Breast epithelium (tissue), 4 donors: ENCODE results near the gene NAALADL2. TPM values are rescaled to one million over a fixed set of nuclear protein-coding genes. Genes with fewer than 3 reads are reported as not detected.

Experiments
- DNase-seq, 2 donors: peaks; one replicate each; pipeline ENCODE4 v3.0.0-alpha.2; 2019; ENCODE audit warnings: low spot score in 2 of 2
- H3K27ac ChIP-seq, 2 donors: fragments of 200-600 bp; sonication (generic) in 1 of 2; one replicate each; pipeline ENCODE4 v1.5.1; 2016 to 2019; ENCODE audit warnings: mild to moderate bottlenecking in 1 of 2
- H3K27me3 ChIP-seq, 2 donors: fragments of 200-600 bp; sonication (generic) in 1 of 2; one replicate each; pipeline versions ENCODE4 v1.5.1 to v1.6.0; 2017 to 2019; ENCODE audit warnings: control low read depth in 1 of 2, mild to moderate bottlenecking in 1 of 2
- H3K36me3 ChIP-seq: fragments of 200-600 bp; one replicate; pipeline ENCODE4 v1.5.1; 2019
- H3K4me1 ChIP-seq, 2 donors: fragments of 200-600 bp; sonication (generic); one replicate each; pipeline ENCODE4 v1.5.1; 2016 to 2019; ENCODE audit warnings: control low read depth in 1 of 2
- H3K4me3 ChIP-seq, 3 donors: fragments of 200-600 bp; sonication (generic); 1 replicate in 2 of 3; 2 replicates in 1 of 3; pipeline ENCODE4 v1.5.1; 2016 to 2019; ENCODE audit warnings: mild to moderate bottlenecking in 3 of 3, moderate library complexity in 2 of 3
- H3K9me3 ChIP-seq, 2 donors: fragments of 200-600 bp; sonication (generic) in 1 of 2; one replicate each; pipeline ENCODE4 v1.5.1; 2016 to 2019; ENCODE audit warnings: control low read depth in 1 of 2
- POLR2A ChIP-seq: fragments of 450-650 bp; IDR thresholded peaks from one replicate; pipeline ENCODE4 v1.6.1; 2016; ENCODE audit warnings: antibody characterized with exemption, mild to moderate bottlenecking, moderate library complexity
- POLR2AphosphoS5 ChIP-seq, 3 donors: sonication (generic); formaldehyde crosslinking; IDR thresholded peaks; one replicate each; pipeline ENCODE4 v1.6.1; 2017; ENCODE audit warnings: antibody characterized with exemption in 3 of 3
- intact Hi-C: fragments of 100-400 bp; cut with DNase I; formaldehyde crosslinking; loops from one replicate; pipeline ENCODE4 v1.15.1; 2023; ENCODE audit warnings: low total_unique reads
- total RNA-seq, 3 donors: library from RNA; depleted of rRNA; stranded (reverse); fragments of >200 nt; gene quantifications; one replicate each; pipeline ENCODE4 v1.1.0, GENCODE V29; 2016
- TF ChIP-seq, protein P1 (sequence below), 3 donors: fragments of 450-650 bp; IDR thresholded peaks; one replicate each; pipeline ENCODE4 v1.5.1; 2016 to 2017; ENCODE audit warnings: antibody characterized with exemption in 3 of 3, mild to moderate bottlenecking in 3 of 3, moderate library complexity in 3 of 3

Gene NAALADL2
- total RNA-seq, 3 donors from 2014 or later: 12.0 to 69.5 (median 53.9) TPM

DNA sequence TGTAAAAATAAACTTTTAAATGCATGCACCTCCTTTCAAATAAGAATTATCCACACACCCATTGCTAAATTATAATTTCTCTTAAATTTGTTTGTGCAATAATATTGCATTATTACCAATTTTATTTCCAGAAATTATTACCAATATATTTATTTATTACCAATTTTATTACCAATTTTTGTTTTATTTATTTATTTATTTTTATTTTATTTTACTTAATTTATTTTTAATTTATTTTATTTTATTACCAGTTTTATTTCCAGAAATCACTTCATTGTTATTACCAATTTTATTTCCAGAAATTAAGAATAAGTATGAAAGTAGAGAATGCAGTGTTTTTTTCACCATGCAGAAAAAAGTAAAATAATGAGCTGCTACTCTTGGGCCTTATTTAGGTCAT, 525.4 kb downstream of the NAALADL2 start:
- Histone ChIP-seq H3K9me3 (no peaks in the 10 kb centered on the region), H3K4me1 (no peaks in the 10 kb centered on the region), H3K27me3 (no peaks in the 10 kb centered on the region), H3K27ac (no peak overlapping the region), H3K36me3 (no peaks in the 10 kb centered on the region), H3K4me3 (no peak overlapping the region)
- no peak for DNase-seq
- intact Hi-C loops: no loop called here
- no peak for TF ChIP-seq POLR2AphosphoS5 (IDR thresholded peaks at IDR 0.05)
- TF ChIP-seq, protein P1, sequence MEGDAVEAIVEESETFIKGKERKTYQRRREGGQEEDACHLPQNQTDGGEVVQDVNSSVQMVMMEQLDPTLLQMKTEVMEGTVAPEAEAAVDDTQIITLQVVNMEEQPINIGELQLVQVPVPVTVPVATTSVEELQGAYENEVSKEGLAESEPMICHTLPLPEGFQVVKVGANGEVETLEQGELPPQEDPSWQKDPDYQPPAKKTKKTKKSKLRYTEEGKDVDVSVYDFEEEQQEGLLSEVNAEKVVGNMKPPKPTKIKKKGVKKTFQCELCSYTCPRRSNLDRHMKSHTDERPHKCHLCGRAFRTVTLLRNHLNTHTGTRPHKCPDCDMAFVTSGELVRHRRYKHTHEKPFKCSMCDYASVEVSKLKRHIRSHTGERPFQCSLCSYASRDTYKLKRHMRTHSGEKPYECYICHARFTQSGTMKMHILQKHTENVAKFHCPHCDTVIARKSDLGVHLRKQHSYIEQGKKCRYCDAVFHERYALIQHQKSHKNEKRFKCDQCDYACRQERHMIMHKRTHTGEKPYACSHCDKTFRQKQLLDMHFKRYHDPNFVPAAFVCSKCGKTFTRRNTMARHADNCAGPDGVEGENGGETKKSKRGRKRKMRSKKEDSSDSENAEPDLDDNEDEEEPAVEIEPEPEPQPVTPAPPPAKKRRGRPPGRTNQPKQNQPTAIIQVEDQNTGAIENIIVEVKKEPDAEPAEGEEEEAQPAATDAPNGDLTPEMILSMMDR (IDR thresholded peaks at IDR 0.05): no peak
- no peak for TF ChIP-seq POLR2A

DNA sequence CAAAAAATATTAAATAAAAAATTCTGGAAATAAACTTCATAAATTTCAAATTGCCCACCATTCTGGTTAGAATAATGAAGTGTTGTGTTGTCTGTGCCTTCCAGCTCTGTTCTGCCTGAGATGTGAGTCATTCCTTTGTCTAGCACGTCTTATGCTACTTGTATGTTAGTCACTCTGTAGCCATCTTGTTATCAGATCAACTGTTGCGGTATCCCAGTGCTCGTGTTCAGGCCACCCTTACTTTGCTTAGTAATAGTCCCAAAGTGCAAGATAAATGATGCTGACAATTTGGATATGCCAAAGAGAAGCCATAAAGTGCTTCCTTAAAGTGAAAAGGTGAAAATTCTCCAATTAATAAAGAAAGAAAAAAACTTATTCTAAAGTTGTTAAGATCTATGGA, 527.5 kb downstream of the NAALADL2 start:
- no peaks in the 10 kb centered on the region for H3K36me3 ChIP-seq
- H3K27me3 ChIP-seq: no peaks in the 10 kb centered on the region
- no peak overlapping the region for H3K27ac ChIP-seq
- intact Hi-C loops: no loop called here
- TF ChIP-seq, protein P1 (IDR thresholded peaks at IDR 0.05): no peak
- TF ChIP-seq POLR2AphosphoS5 (IDR thresholded peaks at IDR 0.05): no peak
- no peak for TF ChIP-seq POLR2A
- H3K9me3 ChIP-seq: no peaks in the 10 kb centered on the region
- no peak overlapping the region for H3K4me3 ChIP-seq
- no peak for DNase-seq
- no peaks in the 10 kb centered on the region for H3K4me1 ChIP-seq

DNA sequence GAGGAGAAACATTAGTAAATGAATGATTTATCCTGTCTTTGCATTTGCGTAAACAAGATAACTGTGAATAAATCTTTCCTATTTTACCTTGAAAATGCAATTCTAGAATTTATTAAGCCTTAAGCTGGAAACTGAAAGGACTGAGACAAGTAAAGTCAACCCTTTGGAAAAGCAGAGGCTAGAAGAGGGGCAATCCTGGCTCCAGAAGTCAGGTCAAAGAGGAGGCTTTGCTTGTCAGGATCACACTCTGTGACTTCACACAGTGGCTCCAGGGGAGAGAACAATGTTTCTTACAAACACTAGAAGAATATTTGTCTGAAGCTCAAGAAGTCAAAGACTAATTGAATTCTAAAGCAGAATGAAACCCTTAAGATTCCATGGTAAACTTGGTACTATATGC, 530.4 kb downstream of the NAALADL2 start:
- Histone ChIP-seq H3K9me3 (no peaks in the 10 kb centered on the region), H3K4me3 (no peak overlapping the region), H3K4me1 (no peaks in the 10 kb centered on the region), H3K27ac (no peak overlapping the region), H3K27me3 (no peaks in the 10 kb centered on the region), H3K36me3 (no peaks in the 10 kb centered on the region)
- TF ChIP-seq, protein P1 (IDR thresholded peaks at IDR 0.05): no peak
- TF ChIP-seq POLR2AphosphoS5 (IDR thresholded peaks at IDR 0.05) (no peak), POLR2A (no peak)
- intact Hi-C loops: no loop called here
- no peak for DNase-seq

DNA sequence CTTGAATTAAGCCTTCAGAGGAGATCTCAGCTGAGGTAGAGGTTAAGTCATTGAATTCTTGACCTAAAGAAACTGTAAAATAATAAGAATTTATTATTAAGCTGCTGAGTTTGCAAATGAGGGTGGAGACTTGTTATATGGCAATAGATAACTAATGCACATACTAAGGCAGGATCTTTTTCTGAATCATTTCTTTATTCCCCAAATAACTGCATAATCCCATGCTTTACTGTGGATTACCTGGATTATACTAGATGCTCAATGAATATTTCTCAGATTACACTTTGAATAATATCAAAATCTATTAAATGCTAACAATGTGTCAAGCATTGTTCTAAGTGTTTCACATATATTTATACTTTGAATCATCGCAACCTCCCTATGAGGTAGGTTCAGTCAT, 532.5 kb downstream of the NAALADL2 start:
- intact Hi-C loops: no loop called here
- no peak for DNase-seq
- no peaks in the 10 kb centered on the region for H3K4me1 ChIP-seq
- H3K36me3 ChIP-seq: no peaks in the 10 kb centered on the region
- TF ChIP-seq POLR2AphosphoS5 (IDR thresholded peaks at IDR 0.05) (no peak), POLR2A (no peak)
- TF ChIP-seq, protein P1 (IDR thresholded peaks at IDR 0.05): no peak
- no peaks in the 10 kb centered on the region for H3K9me3 ChIP-seq
- H3K27me3 ChIP-seq: no peaks in the 10 kb centered on the region
- H3K4me3 ChIP-seq: no peak overlapping the region
- no peak overlapping the region for H3K27ac ChIP-seq

DNA sequence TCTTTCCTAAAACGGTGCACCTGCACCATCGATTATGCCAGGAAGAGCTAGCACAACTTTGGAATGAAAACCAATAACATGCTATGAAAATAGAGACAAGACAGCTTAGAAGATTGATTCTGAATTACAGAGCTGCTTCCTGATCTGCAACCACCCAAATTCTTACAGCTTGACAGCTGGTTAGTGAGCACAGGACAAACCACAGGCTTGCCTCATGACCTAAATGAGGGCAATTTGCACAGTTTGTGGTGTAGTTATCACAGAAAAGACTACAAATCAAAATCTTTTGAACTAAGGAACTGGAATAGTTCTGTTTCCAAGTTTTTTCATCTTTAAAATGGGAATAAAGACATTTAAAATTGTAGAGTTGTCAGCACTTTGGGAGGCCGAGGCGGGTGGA, 533.5 kb downstream of the NAALADL2 start:
- Histone ChIP-seq H3K4me3 (no peak overlapping the region), H3K36me3 (no peaks in the 10 kb centered on the region), H3K4me1 (no peaks in the 10 kb centered on the region), H3K9me3 (no peaks in the 10 kb centered on the region), H3K27me3 (no peaks in the 10 kb centered on the region), H3K27ac (no peak overlapping the region)
- intact Hi-C loops: no loop called here
- no peak for TF ChIP-seq POLR2AphosphoS5 (IDR thresholded peaks at IDR 0.05)
- TF ChIP-seq POLR2A: no peak
- TF ChIP-seq, protein P1 (IDR thresholded peaks at IDR 0.05): no peak
- DNase-seq: no peak
